Breast epithelium (tissue), 4 donors: ENCODE data around the gene CDCA7L. TPM values are rescaled to one million over a fixed set of nuclear protein-coding genes. Genes with fewer than 3 reads are reported as not detected.

Experiments used
- DNase-seq, 2 donors: peaks; one replicate each; pipeline ENCODE4 v3.0.0-alpha.2; 2019; ENCODE audit warnings: low spot score in 2 of 2
- H3K27ac ChIP-seq, 2 donors: fragments of 200-600 bp; sonication (generic) in 1 of 2; one replicate each; pipeline ENCODE4 v1.5.1; 2016 to 2019; ENCODE audit warnings: mild to moderate bottlenecking in 1 of 2
- H3K27me3 ChIP-seq, 2 donors: fragments of 200-600 bp; sonication (generic) in 1 of 2; one replicate each; pipeline versions ENCODE4 v1.5.1 to v1.6.0; 2017 to 2019; ENCODE audit warnings: control low read depth in 1 of 2, mild to moderate bottlenecking in 1 of 2
- H3K36me3 ChIP-seq: fragments of 200-600 bp; one replicate; pipeline ENCODE4 v1.5.1; 2019
- H3K4me1 ChIP-seq, 2 donors: fragments of 200-600 bp; sonication (generic); one replicate each; pipeline ENCODE4 v1.5.1; 2016 to 2019; ENCODE audit warnings: control low read depth in 1 of 2
- H3K4me3 ChIP-seq, 3 donors: fragments of 200-600 bp; sonication (generic); 1 replicate in 2 of 3; 2 replicates in 1 of 3; pipeline ENCODE4 v1.5.1; 2016 to 2019; ENCODE audit warnings: mild to moderate bottlenecking in 3 of 3, moderate library complexity in 2 of 3
- H3K9me3 ChIP-seq, 2 donors: fragments of 200-600 bp; sonication (generic) in 1 of 2; one replicate each; pipeline ENCODE4 v1.5.1; 2016 to 2019; ENCODE audit warnings: control low read depth in 1 of 2
- CTCF ChIP-seq, 3 donors: fragments of 450-650 bp; IDR thresholded peaks; one replicate each; pipeline ENCODE4 v1.5.1; 2016 to 2017; ENCODE audit warnings: antibody characterized with exemption in 3 of 3, mild to moderate bottlenecking in 3 of 3, moderate library complexity in 3 of 3
- POLR2A ChIP-seq: fragments of 450-650 bp; IDR thresholded peaks from one replicate; pipeline ENCODE4 v1.6.1; 2016; ENCODE audit warnings: antibody characterized with exemption, mild to moderate bottlenecking, moderate library complexity
- POLR2AphosphoS5 ChIP-seq, 3 donors: sonication (generic); formaldehyde crosslinking; IDR thresholded peaks; one replicate each; pipeline ENCODE4 v1.6.1; 2017; ENCODE audit warnings: antibody characterized with exemption in 3 of 3
- intact Hi-C: fragments of 100-400 bp; cut with DNase I; formaldehyde crosslinking; loops from one replicate; pipeline ENCODE4 v1.15.1; 2023; ENCODE audit warnings: low total_unique reads
- total RNA-seq, 3 donors: library from RNA; depleted of rRNA; stranded (reverse); fragments of >200 nt; gene quantifications; one replicate each; pipeline ENCODE4 v1.1.0, GENCODE V29; 2016

CDCA7L gene
- total RNA-seq, 3 donors from 2014 or later = 11.2 to 42.1 (median 20.3) TPM

DNA sequence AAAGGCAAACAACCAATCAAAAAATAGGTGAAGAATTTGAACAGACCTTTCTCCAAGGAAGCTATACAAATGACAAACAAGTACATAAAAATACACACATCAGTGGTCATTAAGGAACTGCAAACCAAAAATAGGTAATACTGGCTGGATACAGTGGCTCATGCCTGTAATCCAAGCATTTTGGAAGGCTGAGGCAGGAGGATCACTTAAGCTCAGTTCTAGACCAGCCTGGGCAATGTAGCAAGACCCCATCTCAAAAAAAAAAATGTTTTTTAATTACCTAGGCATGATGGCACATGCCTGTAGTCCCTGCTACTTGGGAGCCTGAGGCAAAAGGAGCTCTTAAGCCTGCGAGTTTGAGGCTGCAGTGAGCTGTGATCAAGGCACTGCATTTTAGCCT is 19.3 kb downstream of the CDCA7L start:
- no peak for TF ChIP-seq POLR2AphosphoS5 (IDR thresholded peaks at IDR 0.05)
- no peak for DNase-seq
- H3K27me3 ChIP-seq = no peaks in the 10 kb centered on the region
- H3K36me3 ChIP-seq = no peaks in the 10 kb centered on the region
- intact Hi-C loops = no loop called here
- H3K27ac ChIP-seq = no peak overlapping the region
- H3K9me3 ChIP-seq = no peaks in the 10 kb centered on the region
- H3K4me3 ChIP-seq = no peak overlapping the region
- H3K4me1 ChIP-seq = no peaks in the 10 kb centered on the region

DNA sequence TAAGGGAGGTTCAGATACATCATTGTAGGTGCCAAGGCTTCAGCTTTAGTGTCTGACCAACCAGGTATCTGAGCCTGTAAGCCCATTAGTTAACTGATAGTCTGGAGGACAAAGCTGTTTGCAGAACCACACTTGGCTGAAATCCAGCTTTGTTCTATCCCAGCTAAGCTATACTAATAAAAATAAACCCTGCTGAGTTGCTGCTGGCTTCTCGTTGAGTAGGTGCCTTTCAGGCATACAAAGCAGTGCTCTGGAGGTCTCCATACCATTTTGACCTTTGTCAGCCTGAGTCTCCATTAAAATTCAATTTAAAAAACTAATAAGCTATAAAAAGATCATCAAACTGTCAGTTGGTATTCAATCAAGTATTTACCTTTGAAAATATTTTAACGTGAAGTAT is 22.0 kb downstream of the CDCA7L start:
- Histone ChIP-seq H3K4me3 (no peak overlapping the region), H3K4me1 (no peaks in the 10 kb centered on the region), H3K36me3 (no peaks in the 10 kb centered on the region), H3K27me3 (no peaks in the 10 kb centered on the region), H3K9me3 (no peaks in the 10 kb centered on the region), H3K27ac (no peak overlapping the region)
- TF ChIP-seq POLR2AphosphoS5 (IDR thresholded peaks at IDR 0.05) (no peak), POLR2A (no peak), CTCF (IDR thresholded peaks at IDR 0.05) (no peak)
- intact Hi-C loops = no loop called here
- DNase-seq = no peak

DNA sequence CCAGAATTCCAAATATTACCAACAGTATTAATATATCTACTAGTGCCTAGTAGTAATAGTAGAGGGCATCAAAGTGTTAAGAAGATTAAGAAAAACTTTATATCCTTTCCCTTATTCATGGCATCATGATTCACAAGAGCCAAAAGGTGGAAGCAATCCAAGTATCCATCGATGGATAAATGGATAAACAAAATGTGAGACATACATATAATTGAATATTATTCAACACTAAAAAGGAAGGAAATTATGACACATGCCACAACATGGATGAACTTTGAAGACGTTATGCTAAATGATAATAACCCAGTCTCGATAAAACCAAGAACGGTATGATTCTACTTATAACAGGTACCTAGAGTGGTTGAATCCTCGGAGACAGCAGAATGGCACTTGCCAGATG is 23.1 kb downstream of the CDCA7L start:
- TF ChIP-seq CTCF (IDR thresholded peaks at IDR 0.05) = no peak
- TF ChIP-seq POLR2AphosphoS5 (IDR thresholded peaks at IDR 0.05) = no peak
- no peak for TF ChIP-seq POLR2A
- intact Hi-C loops = no loop called here
- H3K27ac ChIP-seq = no peak overlapping the region
- H3K9me3 ChIP-seq = no peaks in the 10 kb centered on the region
- no peak for DNase-seq
- H3K4me1 ChIP-seq = no peaks in the 10 kb centered on the region
- no peaks in the 10 kb centered on the region for H3K27me3 ChIP-seq
- no peak overlapping the region for H3K4me3 ChIP-seq
- H3K36me3 ChIP-seq = no peaks in the 10 kb centered on the region

GRCh38 chr7:21920936-21921335 is 24.8 kb downstream of the CDCA7L start:
- H3K4me1 ChIP-seq = no peaks in the 10 kb centered on the region
- no peak for TF ChIP-seq CTCF (IDR thresholded peaks at IDR 0.05)
- H3K9me3 ChIP-seq = no peaks in the 10 kb centered on the region
- no peak overlapping the region for H3K4me3 ChIP-seq
- DNase-seq = no peak
- no peaks in the 10 kb centered on the region for H3K27me3 ChIP-seq
- no peak overlapping the region for H3K27ac ChIP-seq
- intact Hi-C loops = loop anchor here (2.0 kb wide), 1 partner anchor 24 kb away; the partner anchor contains the start of gene CDCA7L
- H3K36me3 ChIP-seq = no peaks in the 10 kb centered on the region

DNA sequence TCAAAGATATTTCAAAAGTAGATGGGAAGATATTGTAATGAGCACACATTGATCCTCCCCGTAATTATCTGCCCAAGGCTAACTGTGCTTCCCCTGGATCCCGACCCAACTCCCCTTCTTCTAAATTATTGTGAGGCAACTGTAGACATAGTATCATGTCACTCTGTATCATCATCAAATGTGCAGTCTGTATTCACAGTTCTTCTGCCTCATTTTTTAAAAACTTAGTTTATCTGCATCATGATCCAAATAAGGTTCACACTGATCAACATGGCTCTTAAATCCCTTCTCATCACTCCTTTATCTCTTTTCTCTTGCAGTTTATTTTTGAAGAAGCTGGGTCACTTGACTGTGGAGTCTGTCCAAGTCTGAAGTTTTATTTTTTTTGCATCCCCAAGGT is 27.5 kb downstream of the CDCA7L start:
- intact Hi-C loops = no loop called here
- no peaks in the 10 kb centered on the region for H3K27me3 ChIP-seq
- H3K4me1 ChIP-seq = no peaks in the 10 kb centered on the region
- TF ChIP-seq CTCF (IDR thresholded peaks at IDR 0.05) = no peak
- no peak for TF ChIP-seq POLR2A
- no peak for TF ChIP-seq POLR2AphosphoS5 (IDR thresholded peaks at IDR 0.05)
- H3K4me3 ChIP-seq = no peak overlapping the region
- no peak for DNase-seq
- peaks cover 6% of the 10 kb centered on the region for H3K36me3 ChIP-seq
- no peak overlapping the region for H3K27ac ChIP-seq
- H3K9me3 ChIP-seq = no peaks in the 10 kb centered on the region

- H3K27me3 ChIP-seq = no peaks in the 10 kb centered on the region
- intact Hi-C loops = no loop called here
- no peak overlapping the region for H3K27ac ChIP-seq
- H3K9me3 ChIP-seq = no peaks in the 10 kb centered on the region
- no peak for DNase-seq
- no peak overlapping the region for H3K4me3 ChIP-seq
- H3K4me1 ChIP-seq = no peaks in the 10 kb centered on the region
- TF ChIP-seq POLR2A (no peak), POLR2AphosphoS5 (IDR thresholded peaks at IDR 0.05) (no peak), CTCF (IDR thresholded peaks at IDR 0.05) (no peak)
- H3K36me3 ChIP-seq = peaks cover 6% of the 10 kb centered on the region
These were observed 29.1 kb downstream of the CDCA7L start for GRCh38 chr7:21916629-21917028.
